ENCODE measurements around the gene CA10. TPM values are rescaled to one million over a fixed set of nuclear protein-coding genes. Genes with fewer than 3 reads are reported as not detected.

CA10 gene
- total and polyA plus RNA-seq, 2 donors (not counting 1 experiment from before 2014, with no cell fraction given) = not detected

DNA sequence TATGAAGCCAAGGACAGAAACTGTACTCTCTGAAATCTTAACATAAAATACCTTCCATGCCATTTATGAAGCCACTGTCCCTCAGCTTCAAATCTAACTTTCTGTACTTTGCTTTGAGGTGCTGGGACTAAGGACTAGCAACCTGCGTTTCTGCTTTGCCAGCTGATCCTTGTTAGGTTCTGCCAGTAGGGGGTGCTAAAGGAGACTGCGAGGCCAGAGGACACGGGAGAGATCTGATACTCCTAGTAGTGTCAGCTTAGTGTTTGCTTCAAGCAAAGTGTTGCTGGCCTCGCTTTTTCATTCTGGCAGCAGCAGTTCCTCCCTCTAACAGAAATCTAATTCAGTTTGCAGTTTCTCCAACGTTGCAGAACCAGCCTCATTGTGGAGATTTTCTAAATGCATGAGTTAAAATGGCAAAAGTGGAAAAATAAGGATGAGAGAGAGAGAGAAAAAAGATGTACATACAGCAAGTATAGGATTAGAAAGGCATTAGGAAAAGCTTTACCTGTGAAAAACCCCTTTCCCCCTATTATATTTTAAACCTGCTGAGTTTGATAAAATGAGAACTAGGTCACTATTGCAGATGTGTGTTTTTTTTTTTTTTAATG is 297.5 kb downstream of the CA10 start:
- Histone ChIP-seq H4K20me1 (ENCODE audit: control insufficient read depth, extremely low read depth, insufficient read depth, low read length) (no peaks in the 10 kb centered on the region), H3K36me3 (ENCODE audit: control insufficient read depth, insufficient read depth, low read length) (no peaks in the 10 kb centered on the region), H3K4me2 (ENCODE audit: extremely low read depth, insufficient read depth, low read length) (no peak overlapping the region), H3K27ac (ENCODE audit: insufficient read depth, low read length) (no peak overlapping the region), H3K4me1 (ENCODE audit: control insufficient read depth, extremely low read depth, insufficient read depth, low read length) (no peaks in the 10 kb centered on the region), H2AFZ (ENCODE audit: low read length) (no peak overlapping the region), H3K9ac (ENCODE audit: insufficient read depth, low read length) (no peak overlapping the region), H3K4me3 (replicated peaks in 1 of 4; ENCODE audit: control extremely low read depth in 1 of 4, insufficient read depth in 1 of 4, low read depth in 3 of 4, low read length in 4 of 4) (no peak overlapping the region), H3K27me3 (ENCODE audit: control insufficient read depth, insufficient read depth, low read length) (no peaks in the 10 kb centered on the region), H3K79me2 (ENCODE audit: control insufficient read depth, insufficient read depth, low read length) (no peaks in the 10 kb centered on the region), H3K9me3 (ENCODE audit: control insufficient read depth, insufficient read depth, low read depth, low read length) (no peaks in the 10 kb centered on the region)
- DNase-seq (ENCODE audit: low read depth in 2 of 2) = no peak
- TF ChIP-seq EZH2 (IDR thresholded peaks at IDR 0.05; ENCODE audit: low read length, missing control alignments) = no peak
- TF ChIP-seq, protein P1, sequence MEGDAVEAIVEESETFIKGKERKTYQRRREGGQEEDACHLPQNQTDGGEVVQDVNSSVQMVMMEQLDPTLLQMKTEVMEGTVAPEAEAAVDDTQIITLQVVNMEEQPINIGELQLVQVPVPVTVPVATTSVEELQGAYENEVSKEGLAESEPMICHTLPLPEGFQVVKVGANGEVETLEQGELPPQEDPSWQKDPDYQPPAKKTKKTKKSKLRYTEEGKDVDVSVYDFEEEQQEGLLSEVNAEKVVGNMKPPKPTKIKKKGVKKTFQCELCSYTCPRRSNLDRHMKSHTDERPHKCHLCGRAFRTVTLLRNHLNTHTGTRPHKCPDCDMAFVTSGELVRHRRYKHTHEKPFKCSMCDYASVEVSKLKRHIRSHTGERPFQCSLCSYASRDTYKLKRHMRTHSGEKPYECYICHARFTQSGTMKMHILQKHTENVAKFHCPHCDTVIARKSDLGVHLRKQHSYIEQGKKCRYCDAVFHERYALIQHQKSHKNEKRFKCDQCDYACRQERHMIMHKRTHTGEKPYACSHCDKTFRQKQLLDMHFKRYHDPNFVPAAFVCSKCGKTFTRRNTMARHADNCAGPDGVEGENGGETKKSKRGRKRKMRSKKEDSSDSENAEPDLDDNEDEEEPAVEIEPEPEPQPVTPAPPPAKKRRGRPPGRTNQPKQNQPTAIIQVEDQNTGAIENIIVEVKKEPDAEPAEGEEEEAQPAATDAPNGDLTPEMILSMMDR (conservative IDR thresholded peaks at IDR 0.05 in 1 of 2, IDR thresholded peaks at IDR 0.05 in 1 of 2; ENCODE audit: low read depth in 1 of 2, low read length in 2 of 2) = peak in 1 of 2 donors; percentile 5

DNA sequence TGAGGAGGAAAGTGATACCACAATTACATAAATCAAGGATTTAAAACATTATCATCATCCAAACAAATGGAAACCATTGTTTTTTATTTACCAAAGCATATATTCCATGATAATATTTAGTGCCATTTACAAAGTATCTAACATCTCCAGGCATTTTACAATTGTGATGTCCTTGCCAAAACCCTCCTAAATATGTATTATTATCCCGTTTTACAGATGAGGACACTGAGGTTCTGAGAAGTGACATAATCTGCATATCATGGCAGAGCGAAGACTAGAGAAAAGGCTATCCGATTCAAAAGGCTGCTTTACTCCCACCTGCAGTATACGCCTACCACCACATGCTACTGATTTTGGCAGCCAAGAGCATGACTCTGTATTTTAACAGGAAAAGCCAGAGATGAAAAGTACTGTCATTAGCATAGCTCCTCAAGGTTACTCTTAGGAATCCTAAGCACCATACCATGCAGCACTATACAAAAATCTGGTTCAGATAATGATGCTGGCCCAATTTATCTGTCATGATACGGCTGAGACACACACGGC is 301.4 kb downstream of the CA10 start:
- DNase-seq (ENCODE audit: low read depth in 2 of 2) = no peak
- no peaks in the 10 kb centered on the region for H3K9me3 ChIP-seq (ENCODE audit: control insufficient read depth, insufficient read depth, low read depth, low read length)
- no peak overlapping the region for H2AFZ ChIP-seq (ENCODE audit: low read length)
- H3K4me3 ChIP-seq (replicated peaks in 1 of 4; ENCODE audit: control extremely low read depth in 1 of 4, insufficient read depth in 1 of 4, low read depth in 3 of 4, low read length in 4 of 4) = no peak overlapping the region
- no peaks in the 10 kb centered on the region for H3K27me3 ChIP-seq (ENCODE audit: control insufficient read depth, insufficient read depth, low read length)
- no peaks in the 10 kb centered on the region for H3K79me2 ChIP-seq (ENCODE audit: control insufficient read depth, insufficient read depth, low read length)
- H4K20me1 ChIP-seq (ENCODE audit: control insufficient read depth, extremely low read depth, insufficient read depth, low read length) = no peaks in the 10 kb centered on the region
- no peak overlapping the region for H3K9ac ChIP-seq (ENCODE audit: insufficient read depth, low read length)
- H3K36me3 ChIP-seq (ENCODE audit: control insufficient read depth, insufficient read depth, low read length) = no peaks in the 10 kb centered on the region
- H3K4me1 ChIP-seq (ENCODE audit: control insufficient read depth, extremely low read depth, insufficient read depth, low read length) = no peaks in the 10 kb centered on the region
- H3K27ac ChIP-seq (ENCODE audit: insufficient read depth, low read length) = no peak overlapping the region
- no peak overlapping the region for H3K4me2 ChIP-seq (ENCODE audit: extremely low read depth, insufficient read depth, low read length)
- TF ChIP-seq, protein P1 (conservative IDR thresholded peaks at IDR 0.05 in 1 of 2, IDR thresholded peaks at IDR 0.05 in 1 of 2; ENCODE audit: low read depth in 1 of 2, low read length in 2 of 2) = no peak
- TF ChIP-seq EZH2 (IDR thresholded peaks at IDR 0.05; ENCODE audit: low read length, missing control alignments) = no peak

DNA sequence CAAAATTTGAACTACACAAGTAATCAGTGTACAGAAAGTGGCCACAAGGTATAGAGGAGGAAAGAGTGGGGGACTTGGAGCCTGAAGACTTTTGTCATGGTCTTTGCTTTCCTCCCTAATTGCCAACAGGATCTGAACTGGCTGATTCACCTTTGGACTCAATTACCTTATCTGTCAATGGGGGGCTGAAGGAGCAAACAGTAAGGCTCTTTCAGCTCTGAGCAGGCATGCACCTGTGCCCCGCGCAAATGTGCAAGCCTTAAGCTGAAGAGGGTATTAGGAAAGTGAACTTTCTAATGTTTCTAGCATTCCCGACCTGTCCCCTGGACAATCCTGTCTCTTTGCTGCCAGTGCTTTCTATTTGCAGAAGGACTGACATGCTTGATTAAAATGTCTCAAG is 302.7 kb downstream of the CA10 start:
- no peak overlapping the region for H2AFZ ChIP-seq (ENCODE audit: low read length)
- TF ChIP-seq EZH2 (IDR thresholded peaks at IDR 0.05; ENCODE audit: low read length, missing control alignments) = no peak
- TF ChIP-seq, protein P1 (conservative IDR thresholded peaks at IDR 0.05 in 1 of 2, IDR thresholded peaks at IDR 0.05 in 1 of 2; ENCODE audit: low read depth in 1 of 2, low read length in 2 of 2) = no peak
- H3K9ac ChIP-seq (ENCODE audit: insufficient read depth, low read length) = no peak overlapping the region

More for the DNA sequence above, 302.7 kb downstream of the CA10 start:
- Histone ChIP-seq H3K4me1 (ENCODE audit: control insufficient read depth, extremely low read depth, insufficient read depth, low read length) (no peaks in the 10 kb centered on the region), H3K4me3 (replicated peaks in 1 of 4; ENCODE audit: control extremely low read depth in 1 of 4, insufficient read depth in 1 of 4, low read depth in 3 of 4, low read length in 4 of 4) (no peak overlapping the region), H3K27me3 (ENCODE audit: control insufficient read depth, insufficient read depth, low read length) (no peaks in the 10 kb centered on the region), H3K4me2 (ENCODE audit: extremely low read depth, insufficient read depth, low read length) (no peak overlapping the region), H3K36me3 (ENCODE audit: control insufficient read depth, insufficient read depth, low read length) (no peaks in the 10 kb centered on the region), H4K20me1 (ENCODE audit: control insufficient read depth, extremely low read depth, insufficient read depth, low read length) (no peaks in the 10 kb centered on the region), H3K9me3 (ENCODE audit: control insufficient read depth, insufficient read depth, low read depth, low read length) (no peaks in the 10 kb centered on the region), H3K27ac (ENCODE audit: insufficient read depth, low read length) (no peak overlapping the region), H3K79me2 (ENCODE audit: control insufficient read depth, insufficient read depth, low read length) (no peaks in the 10 kb centered on the region)
- DNase-seq (ENCODE audit: low read depth in 2 of 2) = no peak
